ENCODE data around the gene C5orf63. TPM values are rescaled to one million over a fixed set of nuclear protein-coding genes. Genes with fewer than 3 reads are reported as not detected.

The C5orf63 gene
- total RNA-seq, 1 experiment from 2014 or later, result 2.2 TPM

DNA sequence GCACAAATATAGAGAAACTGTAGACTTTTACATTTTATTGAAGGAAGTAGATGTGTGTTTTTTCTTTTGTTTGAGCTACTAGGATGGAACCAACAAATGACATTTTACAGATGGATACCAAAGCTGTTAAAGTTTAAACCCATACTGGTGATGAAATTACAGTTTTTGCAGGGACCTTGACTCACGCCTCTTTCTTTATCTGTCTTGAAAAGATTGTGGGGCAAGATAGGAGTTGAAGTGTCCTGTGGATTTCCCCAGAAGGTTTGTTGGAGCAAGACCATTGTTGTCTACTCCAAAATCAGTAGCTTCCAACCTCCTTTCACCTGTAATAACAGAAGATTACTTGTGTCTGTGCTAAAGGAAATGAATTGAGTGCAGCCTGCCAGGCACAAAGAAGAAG is 4.1 kb upstream of the C5orf63 start:
- Histone ChIP-seq H3K9me3 (ENCODE audit: low read depth, low read length, poor library complexity, severe bottlenecking) (no peaks in the 10 kb centered on the region), H3K4me3 (ENCODE audit: low read depth, low read length, poor library complexity, severe bottlenecking) (no peak overlapping the region), H3K4me1 (ENCODE audit: insufficient read depth, low read length, poor library complexity, severe bottlenecking) (no peaks in the 10 kb centered on the region), H3K27ac (ENCODE audit: low read depth, low read length, poor library complexity, severe bottlenecking) (no peak overlapping the region), H3K36me3 (ENCODE audit: insufficient read depth, low read length, poor library complexity, severe bottlenecking) (no peaks in the 10 kb centered on the region), H3K27me3 (replicated peaks; ENCODE audit: insufficient read depth, low read depth, low read length, poor library complexity) (no peaks in the 10 kb centered on the region)
- TF ChIP-seq, protein P1, sequence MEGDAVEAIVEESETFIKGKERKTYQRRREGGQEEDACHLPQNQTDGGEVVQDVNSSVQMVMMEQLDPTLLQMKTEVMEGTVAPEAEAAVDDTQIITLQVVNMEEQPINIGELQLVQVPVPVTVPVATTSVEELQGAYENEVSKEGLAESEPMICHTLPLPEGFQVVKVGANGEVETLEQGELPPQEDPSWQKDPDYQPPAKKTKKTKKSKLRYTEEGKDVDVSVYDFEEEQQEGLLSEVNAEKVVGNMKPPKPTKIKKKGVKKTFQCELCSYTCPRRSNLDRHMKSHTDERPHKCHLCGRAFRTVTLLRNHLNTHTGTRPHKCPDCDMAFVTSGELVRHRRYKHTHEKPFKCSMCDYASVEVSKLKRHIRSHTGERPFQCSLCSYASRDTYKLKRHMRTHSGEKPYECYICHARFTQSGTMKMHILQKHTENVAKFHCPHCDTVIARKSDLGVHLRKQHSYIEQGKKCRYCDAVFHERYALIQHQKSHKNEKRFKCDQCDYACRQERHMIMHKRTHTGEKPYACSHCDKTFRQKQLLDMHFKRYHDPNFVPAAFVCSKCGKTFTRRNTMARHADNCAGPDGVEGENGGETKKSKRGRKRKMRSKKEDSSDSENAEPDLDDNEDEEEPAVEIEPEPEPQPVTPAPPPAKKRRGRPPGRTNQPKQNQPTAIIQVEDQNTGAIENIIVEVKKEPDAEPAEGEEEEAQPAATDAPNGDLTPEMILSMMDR (conservative IDR thresholded peaks at IDR 0.05; ENCODE audit: low read depth, low read length), result no peak
- no peak for TF ChIP-seq EZH2 (IDR thresholded peaks at IDR 0.05; ENCODE audit: borderline replicate concordance, low read depth, low read length, poor library complexity, severe bottlenecking)
- DNase-seq (ENCODE audit: low spot score), result no peak
- BruUV-seq (replicated peaks), result no TSS peak
- ChIA-PET CTCF (no interaction called here), POLR2A (ENCODE audit: low non-redundant PET) (no interaction called here)
- intact Hi-C loops (cut with micrococcal nuclease; ENCODE audit: unreplicated experiment), result no loop called here

DNA sequence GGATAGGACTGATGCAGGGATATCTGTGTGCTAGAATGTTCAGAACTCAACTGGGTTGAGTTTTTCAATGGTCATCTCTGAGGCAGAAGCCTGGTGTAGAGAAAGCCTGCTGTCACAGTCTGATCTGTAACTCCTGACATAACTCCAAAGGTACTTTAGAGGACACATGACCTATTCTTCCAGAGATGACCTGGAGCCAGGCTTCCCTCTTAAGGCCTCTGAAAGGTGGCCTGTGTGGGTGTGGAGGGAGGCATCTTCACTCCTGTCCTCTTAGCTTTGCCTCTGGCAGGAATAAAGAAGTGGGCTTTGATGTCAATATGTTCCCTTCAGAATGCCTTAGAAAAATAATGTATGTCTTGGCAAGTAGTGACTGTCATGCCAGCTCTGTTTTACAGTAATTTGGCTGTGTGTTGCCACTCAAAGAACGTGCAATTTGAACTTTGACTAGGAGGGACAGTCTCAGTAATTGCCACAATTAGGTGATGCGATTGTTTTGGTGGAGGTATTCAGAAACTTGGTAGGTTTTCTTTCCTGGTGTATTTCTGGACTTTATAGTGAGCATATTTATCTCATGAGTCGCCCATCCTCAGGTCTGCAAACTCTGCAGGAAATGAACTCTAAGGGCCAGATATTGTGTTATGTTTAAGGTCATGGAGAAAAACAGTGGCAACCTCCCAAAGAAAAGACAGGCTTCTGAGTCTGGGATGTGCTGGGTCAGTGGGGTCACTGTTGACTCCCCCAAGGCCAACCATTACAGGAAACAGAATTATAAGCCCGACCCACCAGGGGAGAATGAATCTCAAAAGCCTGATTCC is 3.2 kb upstream of the C5orf63 start:
- Histone ChIP-seq H3K9me3 (ENCODE audit: low read depth, low read length, poor library complexity, severe bottlenecking) (no peaks in the 10 kb centered on the region), H3K27ac (ENCODE audit: low read depth, low read length, poor library complexity, severe bottlenecking) (no peak overlapping the region), H3K4me1 (ENCODE audit: insufficient read depth, low read length, poor library complexity, severe bottlenecking) (no peaks in the 10 kb centered on the region), H3K27me3 (replicated peaks; ENCODE audit: insufficient read depth, low read depth, low read length, poor library complexity) (no peaks in the 10 kb centered on the region), H3K36me3 (ENCODE audit: insufficient read depth, low read length, poor library complexity, severe bottlenecking) (no peaks in the 10 kb centered on the region), H3K4me3 (ENCODE audit: low read depth, low read length, poor library complexity, severe bottlenecking) (no peak overlapping the region)
- ChIA-PET CTCF (no interaction called here), POLR2A (ENCODE audit: low non-redundant PET) (no interaction called here)
- no peak for TF ChIP-seq EZH2 (IDR thresholded peaks at IDR 0.05; ENCODE audit: borderline replicate concordance, low read depth, low read length, poor library complexity, severe bottlenecking)
- TF ChIP-seq, protein P1 (conservative IDR thresholded peaks at IDR 0.05; ENCODE audit: low read depth, low read length), result no peak
- no TSS peak for BruUV-seq (replicated peaks)
- no peak for DNase-seq (ENCODE audit: low spot score)
- intact Hi-C loops (cut with micrococcal nuclease; ENCODE audit: unreplicated experiment), result no loop called here

DNA sequence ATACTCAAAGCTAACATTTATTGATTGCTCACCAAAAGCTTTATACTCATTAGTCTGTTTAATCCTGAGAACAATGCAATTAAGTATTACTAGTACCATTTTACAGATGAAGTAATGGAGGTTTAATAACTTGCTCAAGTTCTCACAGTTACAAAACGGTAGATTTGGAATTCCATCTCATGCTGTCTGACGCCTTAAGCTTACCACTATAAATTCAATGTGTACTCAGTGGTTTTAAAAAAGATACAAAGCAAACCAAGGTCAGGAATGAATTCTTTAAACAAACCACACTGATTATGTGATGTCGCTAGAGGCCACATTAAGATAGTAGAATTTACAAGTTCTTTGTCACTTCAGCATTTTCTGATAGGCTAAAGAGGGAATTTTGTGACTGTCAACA is 1.2 kb upstream of the C5orf63 start:
- Histone ChIP-seq H3K4me1 (ENCODE audit: insufficient read depth, low read length, poor library complexity, severe bottlenecking) (no peaks in the 10 kb centered on the region), H3K27ac (ENCODE audit: low read depth, low read length, poor library complexity, severe bottlenecking) (no peak overlapping the region), H3K9me3 (ENCODE audit: low read depth, low read length, poor library complexity, severe bottlenecking) (no peaks in the 10 kb centered on the region), H3K4me3 (ENCODE audit: low read depth, low read length, poor library complexity, severe bottlenecking) (no peak overlapping the region), H3K36me3 (ENCODE audit: insufficient read depth, low read length, poor library complexity, severe bottlenecking) (no peaks in the 10 kb centered on the region), H3K27me3 (replicated peaks; ENCODE audit: insufficient read depth, low read depth, low read length, poor library complexity) (no peaks in the 10 kb centered on the region)
- intact Hi-C loops (cut with micrococcal nuclease; ENCODE audit: unreplicated experiment), result no loop called here
- BruUV-seq (replicated peaks), result no TSS peak
- no peak for TF ChIP-seq EZH2 (IDR thresholded peaks at IDR 0.05; ENCODE audit: borderline replicate concordance, low read depth, low read length, poor library complexity, severe bottlenecking)
- TF ChIP-seq, protein P1 (conservative IDR thresholded peaks at IDR 0.05; ENCODE audit: low read depth, low read length), result no peak
- CTCF ChIA-PET, result no interaction called here
- no peak for DNase-seq (ENCODE audit: low spot score)
- POLR2A ChIA-PET (ENCODE audit: low non-redundant PET), result no interaction called here

All from A673 (cell line).